ENCODE measurements around the gene VPS9D1. TPM values are rescaled to one million over a fixed set of nuclear protein-coding genes. Genes with fewer than 3 reads are reported as not detected.
A peak's percentile ranks its signal among the peaks of the same experiment; 100 is the strongest.

Gene VPS9D1
- polyA plus RNA-seq, 3 donors: 1.2 to 29.7 (median 1.6) TPM

- H3K4me1 Mint-ChIP-seq: peaks cover 23% of the 10 kb centered on the region
- peaks cover 0 to 3% (median 1%) of the 10 kb centered on the region in 3 donors for H3K27me3 Mint-ChIP-seq (ENCODE audit: low read depth in 3 of 3)
- H2AFZ ChIP-seq (ENCODE audit: insufficient read depth, low read depth, low read length, poor library complexity, severe bottlenecking): no peak overlapping the region
- peaks cover 0 to 2% (median 0%) of the 10 kb centered on the region in 7 donors for H3K9me3 Mint-ChIP-seq
- peaks cover 16 to 21% of the 10 kb centered on the region in 2 donors for H3K4me1 ChIP-seq (ENCODE audit: control insufficient read depth in 1 of 2, insufficient read depth in 2 of 2, low read length in 2 of 2)
- H3K9ac ChIP-seq (ENCODE audit: insufficient read depth, low read length, poor library complexity, severe bottlenecking): no peak overlapping the region
- peaks cover 99% of the 10 kb centered on the region for H4K20me1 ChIP-seq (ENCODE audit: insufficient read depth, low read length)
- H3K36me3 ChIP-seq (replicated peaks in 1 of 2; ENCODE audit: control insufficient read depth in 1 of 2, insufficient read depth in 2 of 2, low read length in 2 of 2): peaks cover 69 to 93% of the 10 kb centered on the region in 2 donors
- H3K36me3 Mint-ChIP-seq: peaks cover 58 to 87% of the 10 kb centered on the region in 2 donors
- 92% methylated on average over 11 of the region's 17 CpGs for WGBS (ENCODE audit: insufficient coverage)
- H3K27ac Mint-ChIP-seq: peak overlapping the region in 2 of 7 donors; percentile 21 to 54
- H3K79me2 ChIP-seq (ENCODE audit: insufficient read depth, low read length): peaks cover 81% of the 10 kb centered on the region
- intact Hi-C loops (cut with micrococcal nuclease): no loop called here
- no peak overlapping the region for H3K27ac ChIP-seq (ENCODE audit: low read depth in 1 of 2, low read length in 2 of 2)
- no peak for DNase-seq
- no peak overlapping the region for H3K4me3 Mint-ChIP-seq
- H3K4me2 ChIP-seq (replicated peaks; ENCODE audit: extremely low read depth, low read length, poor library complexity, severe bottlenecking): no peak overlapping the region
- no peaks in the 10 kb centered on the region for H3K9me3 ChIP-seq (replicated peaks in 1 of 2; ENCODE audit: control insufficient read depth in 1 of 2, insufficient read depth in 1 of 2, low read length in 2 of 2)
- no peak overlapping the region for H3K4me3 ChIP-seq (replicated peaks in 1 of 3; ENCODE audit: low read depth in 2 of 3, low read length in 3 of 3)
- H3K27me3 ChIP-seq (ENCODE audit: control insufficient read depth in 2 of 2, insufficient read depth in 2 of 2, low read length in 2 of 2): no peaks in the 10 kb centered on the region
- TF ChIP-seq CTCF (IDR thresholded peaks at IDR 0.05): no peak
Measured at GRCh38 chr16:89727406-89728120, 6.9 kb upstream of the VPS9D1 start.

GRCh38 chr16:89723279-89724250 lies 2.9 kb upstream of the VPS9D1 start:
- Histone ChIP-seq H4K20me1 (ENCODE audit: insufficient read depth, low read length) (peaks cover 68% of the 10 kb centered on the region), H3K79me2 (ENCODE audit: insufficient read depth, low read length) (peaks cover 74% of the 10 kb centered on the region), H3K9ac (ENCODE audit: insufficient read depth, low read length, poor library complexity, severe bottlenecking) (peak overlapping the region; percentile 92), H3K27me3 (ENCODE audit: control insufficient read depth in 2 of 2, insufficient read depth in 2 of 2, low read length in 2 of 2) (no peaks in the 10 kb centered on the region), H3K4me2 (replicated peaks; ENCODE audit: extremely low read depth, low read length, poor library complexity, severe bottlenecking) (peak overlapping the region; percentile 99), H3K9me3 (replicated peaks in 1 of 2; ENCODE audit: control insufficient read depth in 1 of 2, insufficient read depth in 1 of 2, low read length in 2 of 2) (no peaks in the 10 kb centered on the region), H3K4me1 (ENCODE audit: control insufficient read depth in 1 of 2, insufficient read depth in 2 of 2, low read length in 2 of 2) (peaks cover 36 to 43% of the 10 kb centered on the region in 2 donors), H3K36me3 (replicated peaks in 1 of 2; ENCODE audit: control insufficient read depth in 1 of 2, insufficient read depth in 2 of 2, low read length in 2 of 2) (peaks cover 31 to 53% of the 10 kb centered on the region in 2 donors), H3K27ac (ENCODE audit: low read depth in 1 of 2, low read length in 2 of 2) (peak overlapping the region; percentile 56 to 92), H3K4me3 (replicated peaks in 1 of 3; ENCODE audit: low read depth in 2 of 3, low read length in 3 of 3) (peak overlapping the region in 2 of 3 experiments; percentile 64 to 97), H2AFZ (ENCODE audit: insufficient read depth, low read depth, low read length, poor library complexity, severe bottlenecking) (no peak overlapping the region)
- Mint-ChIP-seq H3K36me3 (peaks cover 24 to 52% of the 10 kb centered on the region in 2 donors), H3K9me3 (no peaks in the 10 kb centered on the region), H3K27ac (peak overlapping the region; percentile 86 to 96 (median 92)), H3K27me3 (ENCODE audit: low read depth in 3 of 3) (no peaks in the 10 kb centered on the region), H3K4me1 (peaks cover 41% of the 10 kb centered on the region), H3K4me3 (peak overlapping the region; percentile 91 to 94)
- 89% methylated on average over 25 of the region's 30 CpGs for WGBS (ENCODE audit: insufficient coverage)
- intact Hi-C loops (cut with micrococcal nuclease): loop anchor here (5.0 kb wide), 2 partner anchors 39 to 161 kb away; partner anchors contain the start of gene RPL13 (in 1 of the 2)
- DNase-seq: no peak
- TF ChIP-seq CTCF (IDR thresholded peaks at IDR 0.05): no peak

Data from CD14-positive monocyte (primary cell).